ENCODE data around the gene TNS3. TPM values are rescaled to one million over a fixed set of nuclear protein-coding genes. Genes with fewer than 3 reads are reported as not detected.

TNS3 gene
- total and polyA plus RNA-seq, 10 of the 15 experiments (the other 5 are each of a cell fraction or from before 2014, with no cell fraction given) = 0.27 to 2.7 (median 0.79) TPM

DNA sequence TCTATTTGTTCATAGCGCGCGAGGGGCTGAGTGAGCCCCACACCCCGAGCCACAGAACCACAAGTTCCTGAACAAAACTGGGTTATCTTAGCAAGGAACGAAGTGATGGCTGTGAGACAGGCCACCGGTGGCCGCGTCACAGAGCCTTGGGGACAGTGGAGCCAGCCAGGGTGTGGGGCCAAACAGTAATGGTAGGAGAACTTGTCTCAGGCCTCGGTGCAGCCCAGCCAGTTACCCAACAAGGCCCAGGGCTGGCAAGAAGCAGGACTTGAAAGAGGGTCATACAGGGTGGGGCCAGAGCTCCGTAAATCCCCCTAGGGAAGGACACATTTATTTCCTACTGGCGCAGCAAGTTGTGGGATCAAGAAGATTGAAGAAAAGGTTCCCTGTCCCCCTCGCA lies 39.4 kb upstream of the TNS3 start:
- no TSS peak for BruUV-seq (replicated peaks)
- ChIA-PET POLR2A (no interaction called here), RAD21 (ENCODE audit: unreplicated experiment) (no interaction called here), SMC1A (ENCODE audit: uncharacterized antibody, unreplicated experiment) (no interaction called here), CTCF (no interaction called here)
- Histone ChIP-seq H4K20me1 (ENCODE audit: control insufficient read depth, insufficient read depth) (no peaks in the 10 kb centered on the region), H2AFZ (ENCODE audit: control insufficient read depth, low read depth, low read length) (no peak overlapping the region), H3K79me2 (ENCODE audit: control insufficient read depth, insufficient read depth, low read length) (no peaks in the 10 kb centered on the region), H3K4me3 (no peak overlapping the region), H3K36me3 (ENCODE audit: control insufficient read depth in 2 of 2, insufficient read depth in 2 of 2, low read length in 1 of 2) (no peaks in the 10 kb centered on the region), H3K9me3 (replicated peaks; ENCODE audit: control insufficient read depth, insufficient read depth, low read length) (no peaks in the 10 kb centered on the region), H3K27ac (ENCODE audit: control insufficient read depth, insufficient read depth) (no peak overlapping the region), H3K4me1 (ENCODE audit: control insufficient read depth, insufficient read depth, low read length) (no peaks in the 10 kb centered on the region; the same call in 1 of the 2 replicates), H3K9ac (ENCODE audit: control insufficient read depth, insufficient read depth, low read length) (no peak overlapping the region), H3K27me3 (replicated peaks in 1 of 2; ENCODE audit: control insufficient read depth in 2 of 2, insufficient read depth in 2 of 2, low read length in 1 of 2) (peaks cover 0 to 3% of the 10 kb centered on the region in 2 experiments; a peak in 2 of 4 replicates), H3K4me2 (ENCODE audit: control insufficient read depth, insufficient read depth) (no peak overlapping the region)
- FAIRE-seq (no peak), DNase-seq (ENCODE audit: low read depth, low spot score) (no peak), ATAC-seq (no peak)
- in situ Hi-C loops (cut with MboI) = no loop called here
- 73% methylated on average over 12 of the region's 12 CpGs for whole genome bisulfite sequencing (ENCODE audit: insufficient coverage, insufficient replicate concordance, low lambda C conversion rate, missing lambda C conversion rate)
- TF ChIP-seq RELA (IDR thresholded peaks at IDR 0.05; ENCODE audit: borderline replicate concordance, partially characterized antibody) (no peak), SMARCA5 (IDR thresholded peaks at IDR 0.05) (no peak), SMAD5 (IDR thresholded peaks at IDR 0.05; ENCODE audit: low read depth) (no peak), HCFC1 (IDR thresholded peaks at IDR 0.05; ENCODE audit: low read length) (no peak), RB1 (IDR thresholded peaks at IDR 0.05; ENCODE audit: borderline replicate concordance) (no peak), MEF2A (IDR thresholded peaks at IDR 0.05; ENCODE audit: insufficient read depth, low read depth, low read length) (no peak), BHLHE40 (IDR thresholded peaks at IDR 0.05; ENCODE audit: borderline replicate concordance in 1 of 2, low read depth in 2 of 2, low read length in 1 of 2) (no peak)
- TF ChIP-seq, protein P1, sequence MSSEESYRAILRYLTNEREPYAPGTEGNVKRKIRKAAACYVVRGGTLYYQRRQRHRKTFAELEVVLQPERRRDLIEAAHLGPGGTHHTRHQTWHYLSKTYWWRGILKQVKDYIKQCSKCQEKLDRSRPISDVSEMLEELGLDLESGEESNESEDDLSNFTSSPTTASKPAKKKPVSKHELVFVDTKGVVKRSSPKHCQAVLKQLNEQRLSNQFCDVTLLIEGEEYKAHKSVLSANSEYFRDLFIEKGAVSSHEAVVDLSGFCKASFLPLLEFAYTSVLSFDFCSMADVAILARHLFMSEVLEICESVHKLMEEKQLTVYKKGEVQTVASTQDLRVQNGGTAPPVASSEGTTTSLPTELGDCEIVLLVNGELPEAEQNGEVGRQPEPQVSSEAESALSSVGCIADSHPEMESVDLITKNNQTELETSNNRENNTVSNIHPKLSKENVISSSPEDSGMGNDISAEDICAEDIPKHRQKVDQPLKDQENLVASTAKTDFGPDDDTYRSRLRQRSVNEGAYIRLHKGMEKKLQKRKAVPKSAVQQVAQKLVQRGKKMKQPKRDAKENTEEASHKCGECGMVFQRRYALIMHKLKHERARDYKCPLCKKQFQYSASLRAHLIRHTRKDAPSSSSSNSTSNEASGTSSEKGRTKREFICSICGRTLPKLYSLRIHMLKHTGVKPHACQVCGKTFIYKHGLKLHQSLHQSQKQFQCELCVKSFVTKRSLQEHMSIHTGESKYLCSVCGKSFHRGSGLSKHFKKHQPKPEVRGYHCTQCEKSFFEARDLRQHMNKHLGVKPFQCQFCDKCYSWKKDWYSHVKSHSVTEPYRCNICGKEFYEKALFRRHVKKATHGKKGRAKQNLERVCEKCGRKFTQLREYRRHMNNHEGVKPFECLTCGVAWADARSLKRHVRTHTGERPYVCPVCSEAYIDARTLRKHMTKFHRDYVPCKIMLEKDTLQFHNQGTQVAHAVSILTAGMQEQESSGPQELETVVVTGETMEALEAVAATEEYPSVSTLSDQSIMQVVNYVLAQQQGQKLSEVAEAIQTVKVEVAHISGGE (CRISPR knock-in tag; IDR thresholded peaks at IDR 0.05) = no peak
- TF ChIP-seq, protein P2, sequence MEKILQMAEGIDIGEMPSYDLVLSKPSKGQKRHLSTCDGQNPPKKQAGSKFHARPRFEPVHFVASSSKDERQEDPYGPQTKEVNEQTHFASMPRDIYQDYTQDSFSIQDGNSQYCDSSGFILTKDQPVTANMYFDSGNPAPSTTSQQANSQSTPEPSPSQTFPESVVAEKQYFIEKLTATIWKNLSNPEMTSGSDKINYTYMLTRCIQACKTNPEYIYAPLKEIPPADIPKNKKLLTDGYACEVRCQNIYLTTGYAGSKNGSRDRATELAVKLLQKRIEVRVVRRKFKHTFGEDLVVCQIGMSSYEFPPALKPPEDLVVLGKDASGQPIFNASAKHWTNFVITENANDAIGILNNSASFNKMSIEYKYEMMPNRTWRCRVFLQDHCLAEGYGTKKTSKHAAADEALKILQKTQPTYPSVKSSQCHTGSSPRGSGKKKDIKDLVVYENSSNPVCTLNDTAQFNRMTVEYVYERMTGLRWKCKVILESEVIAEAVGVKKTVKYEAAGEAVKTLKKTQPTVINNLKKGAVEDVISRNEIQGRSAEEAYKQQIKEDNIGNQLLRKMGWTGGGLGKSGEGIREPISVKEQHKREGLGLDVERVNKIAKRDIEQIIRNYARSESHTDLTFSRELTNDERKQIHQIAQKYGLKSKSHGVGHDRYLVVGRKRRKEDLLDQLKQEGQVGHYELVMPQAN (conservative IDR thresholded peaks at IDR 0.05) = no peak
- TF ChIP-seq, protein P3, sequence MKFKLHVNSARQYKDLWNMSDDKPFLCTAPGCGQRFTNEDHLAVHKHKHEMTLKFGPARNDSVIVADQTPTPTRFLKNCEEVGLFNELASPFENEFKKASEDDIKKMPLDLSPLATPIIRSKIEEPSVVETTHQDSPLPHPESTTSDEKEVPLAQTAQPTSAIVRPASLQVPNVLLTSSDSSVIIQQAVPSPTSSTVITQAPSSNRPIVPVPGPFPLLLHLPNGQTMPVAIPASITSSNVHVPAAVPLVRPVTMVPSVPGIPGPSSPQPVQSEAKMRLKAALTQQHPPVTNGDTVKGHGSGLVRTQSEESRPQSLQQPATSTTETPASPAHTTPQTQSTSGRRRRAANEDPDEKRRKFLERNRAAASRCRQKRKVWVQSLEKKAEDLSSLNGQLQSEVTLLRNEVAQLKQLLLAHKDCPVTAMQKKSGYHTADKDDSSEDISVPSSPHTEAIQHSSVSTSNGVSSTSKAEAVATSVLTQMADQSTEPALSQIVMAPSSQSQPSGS (IDR thresholded peaks at IDR 0.05; ENCODE audit: low read length) = no peak
- TF ChIP-seq, protein P4, sequence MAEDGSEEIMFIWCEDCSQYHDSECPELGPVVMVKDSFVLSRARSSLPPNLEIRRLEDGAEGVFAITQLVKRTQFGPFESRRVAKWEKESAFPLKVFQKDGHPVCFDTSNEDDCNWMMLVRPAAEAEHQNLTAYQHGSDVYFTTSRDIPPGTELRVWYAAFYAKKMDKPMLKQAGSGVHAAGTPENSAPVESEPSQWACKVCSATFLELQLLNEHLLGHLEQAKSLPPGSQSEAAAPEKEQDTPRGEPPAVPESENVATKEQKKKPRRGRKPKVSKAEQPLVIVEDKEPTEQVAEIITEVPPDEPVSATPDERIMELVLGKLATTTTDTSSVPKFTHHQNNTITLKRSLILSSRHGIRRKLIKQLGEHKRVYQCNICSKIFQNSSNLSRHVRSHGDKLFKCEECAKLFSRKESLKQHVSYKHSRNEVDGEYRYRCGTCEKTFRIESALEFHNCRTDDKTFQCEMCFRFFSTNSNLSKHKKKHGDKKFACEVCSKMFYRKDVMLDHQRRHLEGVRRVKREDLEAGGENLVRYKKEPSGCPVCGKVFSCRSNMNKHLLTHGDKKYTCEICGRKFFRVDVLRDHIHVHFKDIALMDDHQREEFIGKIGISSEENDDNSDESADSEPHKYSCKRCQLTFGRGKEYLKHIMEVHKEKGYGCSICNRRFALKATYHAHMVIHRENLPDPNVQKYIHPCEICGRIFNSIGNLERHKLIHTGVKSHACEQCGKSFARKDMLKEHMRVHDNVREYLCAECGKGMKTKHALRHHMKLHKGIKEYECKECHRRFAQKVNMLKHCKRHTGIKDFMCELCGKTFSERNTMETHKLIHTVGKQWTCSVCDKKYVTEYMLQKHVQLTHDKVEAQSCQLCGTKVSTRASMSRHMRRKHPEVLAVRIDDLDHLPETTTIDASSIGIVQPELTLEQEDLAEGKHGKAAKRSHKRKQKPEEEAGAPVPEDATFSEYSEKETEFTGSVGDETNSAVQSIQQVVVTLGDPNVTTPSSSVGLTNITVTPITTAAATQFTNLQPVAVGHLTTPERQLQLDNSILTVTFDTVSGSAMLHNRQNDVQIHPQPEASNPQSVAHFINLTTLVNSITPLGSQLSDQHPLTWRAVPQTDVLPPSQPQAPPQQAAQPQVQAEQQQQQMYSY (CRISPR knock-in tag; IDR thresholded peaks at IDR 0.05) = no peak
- intact Hi-C loops (cut with micrococcal nuclease; ENCODE audit: unreplicated experiment) = loop anchor here (5.0 kb wide), 1 partner anchor 64 kb away; no protein-coding TSS in a partner anchor

All from GM12878 (cell line).